Caco-2 (cell line): ENCODE data around the gene TGFA. TPM values are rescaled to one million over a fixed set of nuclear protein-coding genes. Genes with fewer than 3 reads are reported as not detected.
A peak's percentile ranks its signal among the peaks of the same experiment; 100 is the strongest.

Source experiments
- BruUV-seq: library from RNA; stranded (reverse); fragments of 400-500 nt; replicated peaks from 2 replicates; lab custom pipeline; 2021; lab: Mats Ljungman, UMichigan
- CTCF ChIA-PET: fragments of 300-600 bp; sonication (Branson Sonifier 250); formaldehyde crosslinking; loops from one replicate; lab custom pipeline; 2022; ENCODE audit warnings: antibody characterized with exemption; lab: Charles Lee
- POLR2A ChIA-PET: fragments of 300-600 bp; sonication (Branson Sonifier 250); formaldehyde crosslinking; loops from one replicate; lab custom pipeline; 2022; ENCODE audit warnings: antibody characterized with exemption; lab: Charles Lee
- DNase-seq, 2 experiments: peaks; one replicate each; pipeline versions ENCODE4 v3.0.0 to v3.0.0-alpha.2; 2020 to 2022
- H3K27me3 ChIP-seq: replicated peaks from 2 replicates; pipeline ENCODE4 v1.6.0; 2011; ENCODE audit warnings: low read length; ENCODE audit not compliant: control insufficient read depth, insufficient read depth
- H3K36me3 ChIP-seq: 2 replicates; pipeline ENCODE4 v1.5.1; 2011; ENCODE audit warnings: low read length; ENCODE audit not compliant: control insufficient read depth, insufficient read depth
- H3K4me1 ChIP-seq: fragments of 250-450 bp; sonication (Bioruptor Pico); 2 replicates; pipeline ENCODE4 v1.5.1; 2020; ENCODE audit warnings: mild to moderate bottlenecking
- H3K4me3 ChIP-seq: 2 replicates; pipeline ENCODE4 v1.5.1; 2011; ENCODE audit warnings: low read depth, mild to moderate bottlenecking, control low read depth, low read length
- H3K9me3 ChIP-seq: fragments of 250-450 bp; sonication (Bioruptor Pico); 2 replicates; pipeline ENCODE4 v1.5.1; 2020; ENCODE audit warnings: mild to moderate bottlenecking, moderate library complexity
- H3K27ac Mint-ChIP-seq: one replicate; pipeline ENCODE4 v1.8.0; 2022; ENCODE audit warnings: mixed read lengths; ENCODE audit not compliant: unreplicated experiment
- H3K27me3 Mint-ChIP-seq: one replicate; pipeline ENCODE4 v1.8.0; 2022; ENCODE audit warnings: mixed read lengths; ENCODE audit not compliant: insufficient read depth, unreplicated experiment
- H3K36me3 Mint-ChIP-seq: one replicate; pipeline ENCODE4 v1.8.0; 2022; ENCODE audit warnings: mild to moderate bottlenecking, mixed read lengths; ENCODE audit not compliant: insufficient read depth, unreplicated experiment
- H3K4me1 Mint-ChIP-seq: one replicate; pipeline ENCODE4 v1.8.0; 2022; ENCODE audit warnings: low read depth, mixed read lengths; ENCODE audit not compliant: unreplicated experiment
- H3K4me3 Mint-ChIP-seq: one replicate; pipeline ENCODE4 v1.8.0; 2022; ENCODE audit warnings: mild to moderate bottlenecking, moderate library complexity, mixed read lengths; ENCODE audit not compliant: unreplicated experiment
- H3K9me3 Mint-ChIP-seq: one replicate; pipeline ENCODE4 v1.8.0; 2022; ENCODE audit warnings: mixed read lengths; ENCODE audit not compliant: unreplicated experiment
- CTCF ChIP-seq, 2 experiments: fragments of 200-600 bp in 1 of 2; IDR thresholded peaks; 1 replicate in 1 of 2; 2 replicates in 1 of 2; pipeline versions ENCODE4 v1.5.1 to v1.8.0; 2011 to 2022; ENCODE audit warnings: antibody characterized with exemption in 1 of 2, control low read depth in 1 of 2, inconsistent platforms in 1 of 2, low read depth in 1 of 2, low read length in 1 of 2, mild to moderate bottlenecking in 1 of 2, moderate library complexity in 1 of 2; ENCODE audit not compliant: insufficient read depth in 1 of 2, severe bottlenecking in 1 of 2, unreplicated experiment in 1 of 2
- intact Hi-C: fragments of 100-400 bp; cut with micrococcal nuclease; formaldehyde crosslinking; loops from one replicate; pipeline ENCODE4 v1.10.0; 2022; ENCODE audit not compliant: unreplicated experiment
- total RNA-seq: library from RNA; stranded (reverse); gene quantifications from 2 replicates; pipeline ENCODE4 v1.2.3, GENCODE V29; 2022

Gene TGFA
- total RNA-seq, 1 experiment from 2014 or later, result 0.70 TPM

- TF ChIP-seq CTCF (IDR thresholded peaks at IDR 0.05; ENCODE audit: insufficient read depth in 1 of 2, low read depth in 1 of 2, low read length in 1 of 2, severe bottlenecking in 1 of 2, unreplicated experiment in 1 of 2), result no peak
- H3K27ac Mint-ChIP-seq, result no peak overlapping the region
Observed at GRCh38 chr2:70570041-70570661, 16.5 kb upstream of the TGFA start.

GRCh38 chr2:70569559-70569958 lies 15.9 kb upstream of the TGFA start:
- H3K36me3 Mint-ChIP-seq, result no peaks in the 10 kb centered on the region
- TF ChIP-seq CTCF (IDR thresholded peaks at IDR 0.05; ENCODE audit: insufficient read depth in 1 of 2, low read depth in 1 of 2, low read length in 1 of 2, severe bottlenecking in 1 of 2, unreplicated experiment in 1 of 2), result no peak
- H3K4me1 Mint-ChIP-seq, result peaks cover 11% of the 10 kb centered on the region
- no peak overlapping the region for H3K4me3 Mint-ChIP-seq
- no peaks in the 10 kb centered on the region for H3K36me3 ChIP-seq
- no peak overlapping the region for H3K27ac Mint-ChIP-seq
- H3K27me3 ChIP-seq, result no peaks in the 10 kb centered on the region; the same call in none of the 2 replicates
- ChIA-PET POLR2A (interaction anchor here (1.0 kb wide), 1 partner anchor 12 kb away, joined by 3 read pairs; no protein-coding TSS in a partner anchor), CTCF (no interaction called here)
- BruUV-seq, result no TSS peak
- H3K9me3 ChIP-seq, result no peaks in the 10 kb centered on the region
- H3K9me3 Mint-ChIP-seq, result no peaks in the 10 kb centered on the region
- no peak for DNase-seq
- H3K4me3 ChIP-seq, result no peak overlapping the region
- H3K27me3 Mint-ChIP-seq, result peaks cover 20% of the 10 kb centered on the region
- intact Hi-C loops, result no loop called here
- peaks cover 9% of the 10 kb centered on the region; the same call in 1 of the 2 replicates for H3K4me1 ChIP-seq

More at GRCh38 chr2:70570041-70570661, 16.5 kb upstream of the TGFA start:
- peaks cover 22% of the 10 kb centered on the region for H3K27me3 Mint-ChIP-seq
- BruUV-seq, result no TSS peak
- intact Hi-C loops, result no loop called here
- no peaks in the 10 kb centered on the region for H3K36me3 ChIP-seq
- DNase-seq, result peak; percentile 40 to 65
- H3K4me1 ChIP-seq, result peaks cover 9% of the 10 kb centered on the region; the same call in 1 of the 2 replicates
- no peaks in the 10 kb centered on the region for H3K9me3 Mint-ChIP-seq
- H3K4me3 Mint-ChIP-seq, result no peak overlapping the region
- H3K4me1 Mint-ChIP-seq, result peaks cover 11% of the 10 kb centered on the region
- no peak overlapping the region for H3K4me3 ChIP-seq
- CTCF ChIA-PET, result no interaction called here
- POLR2A ChIA-PET, result interaction anchor here (1.0 kb wide), 1 partner anchor 12 kb away, joined by 3 read pairs; no protein-coding TSS in a partner anchor
- H3K36me3 Mint-ChIP-seq, result no peaks in the 10 kb centered on the region
- H3K27me3 ChIP-seq, result no peaks in the 10 kb centered on the region; the same call in none of the 2 replicates
- H3K9me3 ChIP-seq, result no peaks in the 10 kb centered on the region

GRCh38 chr2:70566906-70567305 lies 13.3 kb upstream of the TGFA start:
- intact Hi-C loops, result no loop called here
- H3K9me3 ChIP-seq, result no peaks in the 10 kb centered on the region
- peaks cover 9% of the 10 kb centered on the region; the same call in 1 of the 2 replicates for H3K4me1 ChIP-seq
- Mint-ChIP-seq H3K4me1 (peaks cover 11% of the 10 kb centered on the region), H3K27me3 (peaks cover 8% of the 10 kb centered on the region), H3K9me3 (no peaks in the 10 kb centered on the region), H3K27ac (no peak overlapping the region), H3K4me3 (no peak overlapping the region), H3K36me3 (no peaks in the 10 kb centered on the region)
- no peak for DNase-seq
- H3K36me3 ChIP-seq, result no peaks in the 10 kb centered on the region
- H3K27me3 ChIP-seq, result no peaks in the 10 kb centered on the region; the same call in 1 of the 2 replicates
- POLR2A ChIA-PET, result no interaction called here
- no peak for TF ChIP-seq CTCF (IDR thresholded peaks at IDR 0.05; ENCODE audit: insufficient read depth in 1 of 2, low read depth in 1 of 2, low read length in 1 of 2, severe bottlenecking in 1 of 2, unreplicated experiment in 1 of 2)
- no peak overlapping the region for H3K4me3 ChIP-seq
- CTCF ChIA-PET, result no interaction called here
- no TSS peak for BruUV-seq
